K562 (cell line): ENCODE measurements around the gene RELL1. TPM values are rescaled to one million over a fixed set of nuclear protein-coding genes. Genes with fewer than 3 reads are reported as not detected.

Experiments used
- ATAC-seq: fragments of 200-7000 bp; cut with Tn5 transposase; 3 replicates; pipeline ENCODE4 v1.9.1; 2020; ENCODE audit warnings: moderate library complexity
- BruUV-seq: library from RNA; stranded (reverse); fragments of 400-500 nt; replicated peaks from 2 replicates; lab custom pipeline; 2021; lab: Mats Ljungman, UMichigan
- CTCF ChIA-PET: fragments of 300-600 bp; formaldehyde crosslinking; extraction: SDS; loops from one replicate; lab custom pipeline; 2021; ENCODE audit warnings: low intra/inter-chr PET ratio; lab: Yijun Ruan, JAX
- POLR2A ChIA-PET: fragments of 300-600, 350-650 bp; sonication (Branson Sonifier 250); formaldehyde crosslinking; extraction: SDS; loops from one replicate; lab custom pipeline; 2021; ENCODE audit warnings: antibody characterized with exemption, inconsistent platforms; lab: Yijun Ruan, JAX
- DNase-seq, 4 experiments: peaks; one replicate each; pipeline versions ENCODE4 v3.0.0 to v3.0.0-alpha.2; 2011 to 2018; ENCODE audit warnings: low spot score in 3 of 4, mixed read lengths in 3 of 4; ENCODE audit errors: extremely low read depth in 1 of 4
- FAIRE-seq: peaks from 2 replicates; lab custom pipeline; 2011; peaks lifted over from hg19 to GRCh38; lab: Jason Lieb, UNC
- H2AFZ ChIP-seq: 2 replicates; pipeline ENCODE4 v1.6.0; 2011; ENCODE audit warnings: low read depth, low read length, control low read depth, inconsistent platforms
- H3K27ac ChIP-seq: fragments of 200-600 bp; 3 replicates; pipeline ENCODE4 v1.8.0; 2011; ENCODE audit warnings: low read depth, mild to moderate bottlenecking, control low read depth, inconsistent platforms, low read length, moderate library complexity, mixed read lengths; ENCODE audit errors: extremely low read depth
- H3K27me3 ChIP-seq, 2 experiments: fragments of 300-600 bp in 1 of 2; 2 replicates in 1 of 2; 3 replicates in 1 of 2; pipeline versions ENCODE4 v1.6.0 to v1.8.0; 2011; ENCODE audit warnings: inconsistent platforms in 2 of 2, low read length in 2 of 2, mild to moderate bottlenecking in 1 of 2, mixed read lengths in 1 of 2, moderate library complexity in 1 of 2; ENCODE audit not compliant: control insufficient read depth in 2 of 2, insufficient read depth in 2 of 2
- H3K36me3 ChIP-seq: fragments of 300-600 bp; 3 replicates; pipeline ENCODE4 v1.8.0; 2011; ENCODE audit warnings: mild to moderate bottlenecking, low read length, inconsistent platforms; ENCODE audit not compliant: control insufficient read depth, insufficient read depth
- H3K4me1 ChIP-seq, 2 experiments: fragments of 200-600 bp in 1 of 2; replicated peaks in 1 of 2; 2 replicates in 1 of 2; 3 replicates in 1 of 2; pipeline versions ENCODE4 v1.5.1 to v1.8.0; 2011; ENCODE audit warnings: inconsistent platforms in 2 of 2, low read length in 2 of 2, mild to moderate bottlenecking in 1 of 2, mixed read lengths in 1 of 2, moderate library complexity in 1 of 2; ENCODE audit not compliant: control insufficient read depth in 2 of 2, insufficient read depth in 2 of 2
- H3K4me2 ChIP-seq: 2 replicates; pipeline ENCODE4 v1.6.1; 2011; ENCODE audit warnings: low read length, control low read depth, inconsistent platforms, mixed read lengths; ENCODE audit not compliant: insufficient read depth
- H3K4me3 ChIP-seq: fragments of 200-600 bp; sonication (generic), shearing (Covaris generic); 2 replicates; pipeline ENCODE4 v1.5.1; 2016; ENCODE audit warnings: control low read depth, inconsistent platforms
- H3K79me2 ChIP-seq: fragments of 200-600 bp; 3 replicates; pipeline ENCODE4 v1.8.0; 2011; ENCODE audit warnings: low read length, inconsistent platforms; ENCODE audit not compliant: control insufficient read depth, insufficient read depth
- H3K9ac ChIP-seq, 2 experiments: 2 replicates each; pipeline versions ENCODE4 v1.6.0 to v1.6.1; 2011; ENCODE audit warnings: low read depth in 2 of 2, low read length in 2 of 2, control low read depth in 1 of 2, inconsistent platforms in 1 of 2, mild to moderate bottlenecking in 1 of 2, mixed read lengths in 1 of 2; ENCODE audit not compliant: insufficient read depth in 1 of 2
- H3K9me1 ChIP-seq: one replicate; pipeline ENCODE4 v1.6.0; 2011; ENCODE audit warnings: inconsistent platforms, mild to moderate bottlenecking, low read length, moderate library complexity; ENCODE audit not compliant: control insufficient read depth, insufficient read depth
- H3K9me3 ChIP-seq: replicated peaks from 2 replicates; pipeline ENCODE4 v1.5.1; 2011; ENCODE audit warnings: low read depth, low read length, inconsistent platforms; ENCODE audit not compliant: control insufficient read depth, insufficient read depth
- H4K20me1 ChIP-seq: replicated peaks from 2 replicates; pipeline ENCODE4 v1.6.1; 2011; ENCODE audit warnings: low read length, inconsistent platforms, mixed read lengths; ENCODE audit not compliant: control insufficient read depth, insufficient read depth
- ETS1 ChIP-seq: conservative IDR thresholded peaks from 2 replicates; pipeline ENCODE4 v1.6.1; 2011; ENCODE audit warnings: low read depth, mild to moderate bottlenecking, low read length; ENCODE audit not compliant: control insufficient read depth
- ETV1 ChIP-seq: fragments of 450-650 bp; conservative IDR thresholded peaks from 2 replicates; pipeline ENCODE4 v1.6.1; 2016; ENCODE audit warnings: missing genetic modification characterization, control low read depth, low read depth, missing compliant biosample characterization
- MBD2 ChIP-seq: sonication (generic); IDR thresholded peaks from 2 replicates; pipeline ENCODE4 v1.6.1; 2016; ENCODE audit warnings: low read depth, borderline replicate concordance
- SFPQ ChIP-seq: fragments of 200-400 bp; formaldehyde crosslinking; IDR thresholded peaks from 2 replicates; pipeline ENCODE4 v1.6.1; 2017; ENCODE audit warnings: mild to moderate bottlenecking, low read depth, low read length, moderate library complexity
- WGBS: fragments of 100-300 bp; shearing (Covaris generic); methylation state at CpG from one replicate; pipeline ENCODE4 v1.1.6; 2016; ENCODE audit warnings: low coverage, mixed read lengths; ENCODE audit not compliant: insufficient coverage; ENCODE audit errors: missing lambda C conversion rate; 5-methylcytosine and 5-hydroxymethylcytosine counted together
- in situ Hi-C: fragments of 300-500 bp; cut with MboI; formaldehyde crosslinking; loops from 4 replicates; pipeline ENCODE4 v1.15.0; 2018; ENCODE audit warnings: inconsistent platforms, mixed read lengths
- intact Hi-C: fragments of 100-400 bp; cut with micrococcal nuclease; formaldehyde crosslinking; loops from 2 replicates; pipeline ENCODE4 v1.14.2; 2022
- polyA plus RNA-seq, 8 experiments: library from polyadenylated mRNA; depleted of rRNA in 4 of 8; stranded (reverse) in 5 of 8; unstranded in 3 of 8; fragments of >200 nt; fragmentation: Nextera tagmentation in 2 of 8; fragmentation: Illumina TruSeq in 1 of 8; extraction: Ambion mirVana in 2 of 8; extraction: Trizol in 1 of 8; gene quantifications; 2 replicates each; pipeline versions ENCODE4 v1.2.1 to v1.2.3, GENCODE V29; 2011 to 2014; ENCODE audit warnings: inconsistent platforms in 1 of 8, missing spikeins in 1 of 8
- total RNA-seq, 7 experiments: library from RNA; depleted of rRNA in 6 of 7; stranded (reverse); fragments of >200 nt in 6 of 7; fragmentation: Illumina TruSeq in 2 of 7; extraction: Trizol in 2 of 7; gene quantifications; 2 replicates each; pipeline versions ENCODE4 v1.2.1 to v1.2.3, GENCODE V29; 2011 to 2021; ENCODE audit warnings: low replicate concordance in 1 of 7
- TF ChIP-seq, protein P1 (sequence below), 2 experiments: IDR thresholded peaks; 2 replicates each; pipeline ENCODE4 v1.6.1; 2012; ENCODE audit warnings: improper control_type of control experiment in 2 of 2, low read depth in 2 of 2, low read length in 2 of 2, borderline replicate concordance in 1 of 2

The RELL1 gene
- total and polyA plus RNA-seq, 9 of the 15 experiments (the other 6 are each of a cell fraction or from before 2014, with no cell fraction given), result 0.06 to 3.5 (median 1.7) TPM; not detected in 1

- TF ChIP-seq, protein P1, sequence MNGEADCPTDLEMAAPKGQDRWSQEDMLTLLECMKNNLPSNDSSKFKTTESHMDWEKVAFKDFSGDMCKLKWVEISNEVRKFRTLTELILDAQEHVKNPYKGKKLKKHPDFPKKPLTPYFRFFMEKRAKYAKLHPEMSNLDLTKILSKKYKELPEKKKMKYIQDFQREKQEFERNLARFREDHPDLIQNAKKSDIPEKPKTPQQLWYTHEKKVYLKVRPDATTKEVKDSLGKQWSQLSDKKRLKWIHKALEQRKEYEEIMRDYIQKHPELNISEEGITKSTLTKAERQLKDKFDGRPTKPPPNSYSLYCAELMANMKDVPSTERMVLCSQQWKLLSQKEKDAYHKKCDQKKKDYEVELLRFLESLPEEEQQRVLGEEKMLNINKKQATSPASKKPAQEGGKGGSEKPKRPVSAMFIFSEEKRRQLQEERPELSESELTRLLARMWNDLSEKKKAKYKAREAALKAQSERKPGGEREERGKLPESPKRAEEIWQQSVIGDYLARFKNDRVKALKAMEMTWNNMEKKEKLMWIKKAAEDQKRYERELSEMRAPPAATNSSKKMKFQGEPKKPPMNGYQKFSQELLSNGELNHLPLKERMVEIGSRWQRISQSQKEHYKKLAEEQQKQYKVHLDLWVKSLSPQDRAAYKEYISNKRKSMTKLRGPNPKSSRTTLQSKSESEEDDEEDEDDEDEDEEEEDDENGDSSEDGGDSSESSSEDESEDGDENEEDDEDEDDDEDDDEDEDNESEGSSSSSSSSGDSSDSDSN (IDR thresholded peaks at IDR 0.05; ENCODE audit: borderline replicate concordance in 1 of 2, low read depth in 2 of 2, low read length in 2 of 2), result no peak
- TF ChIP-seq ETS1, result no peak
Measured at GRCh38 chr4:37689353-37690095, 3.3 kb upstream of the RELL1 start (continued).

- FAIRE-seq, result no peak
- Histone ChIP-seq H3K9ac (no peak overlapping the region), H3K9me1 (no peaks in the 10 kb centered on the region), H4K20me1 (no peaks in the 10 kb centered on the region), H3K4me1 (peaks cover 9 to 14% of the 10 kb centered on the region in 2 experiments; a peak in 4 of 5 replicates), H2AFZ (peak overlapping the region; percentile 78), H3K27ac (no peak overlapping the region; the same call in 2 of the 3 replicates), H3K9me3 (no peaks in the 10 kb centered on the region), H3K36me3 (no peaks in the 10 kb centered on the region), H3K4me2 (peak overlapping the region; percentile 81; the same call in 1 of the 2 replicates), H3K27me3 (no peaks in the 10 kb centered on the region; a peak in 2 of 5 replicates), H3K4me3 (no peak overlapping the region), H3K79me2 (no peaks in the 10 kb centered on the region)
- BruUV-seq, result no TSS peak
- WGBS, result 61% methylated on average over 9 of the region's 9 CpGs
- intact Hi-C loops (loop anchor here (10.0 kb wide), 1 partner anchor 83 kb away; no protein-coding TSS in a partner anchor), in situ Hi-C loops (no loop called here)
- DNase-seq, result no peak
- ChIA-PET CTCF (no interaction called here), POLR2A (interaction anchor here (0.6 kb wide), 1 partner anchor 33 kb away, joined by 3 read pairs; no protein-coding TSS in a partner anchor)
- TF ChIP-seq ETV1, result no peak
- no peak for TF ChIP-seq SFPQ
- TF ChIP-seq MBD2, result no peak
- ATAC-seq, result no peak
Measured at GRCh38 chr4:37687681-37688080, 1.5 kb upstream of the RELL1 start.
